Left ventricle myocardium inferior (tissue), 1 donor: Measurements from ENCODE around the gene EEFSEC. TPM values are rescaled to one million over a fixed set of nuclear protein-coding genes. Genes with fewer than 3 reads are reported as not detected.

ENCODE experiments used
- total RNA-seq: library from RNA; stranded (reverse); fragmentation: NEBNext Ultra II Directional; extraction: Animal tissue kit (Norgen Biotek cat#: 25700); gene quantifications from one replicate; pipeline ENCODE4 v1.2.1, GENCODE V29; 2021
- donor health status: DM: no; HTN: yes; CAD: no; lungs with severe emphysema.

Gene EEFSEC
- total RNA-seq, 1 donor from 2014 or later: 23.7 TPM

Other genes with a start within 250 kb of the EEFSEC start
- 41.8 TPM for gene KBTBD12, start 238.2 kb upstream of the EEFSEC start, total RNA-seq
- gene SEC61A1, start 101.0 kb upstream of the EEFSEC start, total RNA-seq: 65.8 TPM
- 25.3 TPM for gene RUVBL1, start 29.7 kb upstream of the EEFSEC start, total RNA-seq